Measurements from ENCODE around the gene IGF1R. TPM values are rescaled to one million over a fixed set of nuclear protein-coding genes. Genes with fewer than 3 reads are reported as not detected.
A peak's percentile ranks its signal among the peaks of the same experiment; 100 is the strongest.

IGF1R gene
- total RNA-seq, 1 experiment from 2014 or later: 16.3 TPM

GRCh38 chr15:98874370-98874769 lies 226.0 kb downstream of the IGF1R start:
- H4K20me1 ChIP-seq (ENCODE audit: insufficient read depth): no peaks in the 10 kb centered on the region
- ATAC-seq (no peak), DNase-seq (ENCODE audit: low read depth, low spot score) (no peak)
- CTCF ChIA-PET: interaction anchor here (1.3 to 3.5 kb wide), 2 partner anchors 8 to 23 kb away, joined by 3 to 22 read pairs; no protein-coding TSS in a partner anchor
- RAD21 ChIA-PET (ENCODE audit: low non-redundant PET in 1 of 2, low total read pairs in 2 of 2, uncharacterized antibody in 2 of 2, unreplicated experiment in 2 of 2): no interaction called here
- no peaks in the 10 kb centered on the region for H3K9me3 ChIP-seq (ENCODE audit: control insufficient read depth in 1 of 2, insufficient read depth in 1 of 2, low read depth in 1 of 2, low read length in 2 of 2)
- H3K4me2 ChIP-seq (ENCODE audit: low read length): peak overlapping the region; percentile 79
- no peaks in the 10 kb centered on the region for H3K9me2 ChIP-seq (ENCODE audit: insufficient read depth)
- H3K4me3 ChIP-seq (replicated peaks in 1 of 2; ENCODE audit: low read depth in 1 of 2, low read length in 2 of 2): no peak overlapping the region
- BruUV-seq (replicated peaks): no TSS peak
- no peaks in the 10 kb centered on the region for H3K27me3 ChIP-seq (ENCODE audit: insufficient read depth, low read length)
- peak overlapping the region; percentile 24 for H2AFZ ChIP-seq (ENCODE audit: low read depth, low read length, poor library complexity, severe bottlenecking)
- TF ChIP-seq EZH2 (IDR thresholded peaks at IDR 0.05): no peak
- TF ChIP-seq SP1 (IDR thresholded peaks at IDR 0.05; ENCODE audit: low read depth): no peak
- no peak for TF ChIP-seq REST (IDR thresholded peaks at IDR 0.05; ENCODE audit: low read depth)
- H3K4me1 ChIP-seq (ENCODE audit: control insufficient read depth in 1 of 2, insufficient read depth in 2 of 2, low read length in 2 of 2): peaks cover 22 to 25% of the 10 kb centered on the region in 2 experiments
- no peak overlapping the region for H3K27ac ChIP-seq (ENCODE audit: low read depth, low read length)
- intact Hi-C loops (cut with micrococcal nuclease): no loop called here
- no peaks in the 10 kb centered on the region for H3K36me3 ChIP-seq (ENCODE audit: control insufficient read depth in 1 of 2, insufficient read depth in 2 of 2, low read length in 2 of 2)
- POLR2A ChIA-PET: no interaction called here
- no peaks in the 10 kb centered on the region for H3K79me2 ChIP-seq (ENCODE audit: insufficient read depth, low read length)
- no peak overlapping the region for H3K9ac ChIP-seq (ENCODE audit: low read length)

GRCh38 chr15:98874773-98875172 lies 226.4 kb downstream of the IGF1R start:
- CTCF ChIA-PET: interaction anchor here (1.3 kb wide), 1 partner anchor 24 kb away, joined by 3 read pairs; no protein-coding TSS in a partner anchor
- Histone ChIP-seq H3K79me2 (ENCODE audit: insufficient read depth, low read length) (no peaks in the 10 kb centered on the region), H3K27me3 (ENCODE audit: insufficient read depth, low read length) (no peaks in the 10 kb centered on the region), H3K9ac (ENCODE audit: low read length) (no peak overlapping the region), H3K4me3 (replicated peaks in 1 of 2; ENCODE audit: low read depth in 1 of 2, low read length in 2 of 2) (no peak overlapping the region), H3K36me3 (ENCODE audit: control insufficient read depth in 1 of 2, insufficient read depth in 2 of 2, low read length in 2 of 2) (no peaks in the 10 kb centered on the region), H3K4me1 (ENCODE audit: control insufficient read depth in 1 of 2, insufficient read depth in 2 of 2, low read length in 2 of 2) (peaks cover 22 to 25% of the 10 kb centered on the region in 2 experiments), H3K9me2 (ENCODE audit: insufficient read depth) (no peaks in the 10 kb centered on the region), H2AFZ (ENCODE audit: low read depth, low read length, poor library complexity, severe bottlenecking) (no peak overlapping the region), H3K9me3 (ENCODE audit: control insufficient read depth in 1 of 2, insufficient read depth in 1 of 2, low read depth in 1 of 2, low read length in 2 of 2) (no peaks in the 10 kb centered on the region), H3K4me2 (ENCODE audit: low read length) (no peak overlapping the region), H4K20me1 (ENCODE audit: insufficient read depth) (no peaks in the 10 kb centered on the region), H3K27ac (ENCODE audit: low read depth, low read length) (no peak overlapping the region)
- no TSS peak for BruUV-seq (replicated peaks)
- no peak for TF ChIP-seq POLR2A (IDR thresholded peaks at IDR 0.05; ENCODE audit: borderline replicate concordance, extremely low read depth, insufficient read depth, insufficient read length)
- TF ChIP-seq CBX3 (IDR thresholded peaks at IDR 0.05; ENCODE audit: low read depth): no peak
- no peak for TF ChIP-seq EZH2phosphoT487 (IDR thresholded peaks at IDR 0.05; ENCODE audit: borderline replicate concordance)
- ATAC-seq: no peak
- RAD21 ChIA-PET (ENCODE audit: low non-redundant PET in 1 of 2, low total read pairs in 2 of 2, uncharacterized antibody in 2 of 2, unreplicated experiment in 2 of 2): no interaction called here
- DNase-seq (ENCODE audit: low read depth, low spot score): no peak
- intact Hi-C loops (cut with micrococcal nuclease): no loop called here
- POLR2A ChIA-PET: no interaction called here
